Neural crest cell (in vitro differentiated cells): ENCODE data around the gene UCP2. TPM values are rescaled to one million over a fixed set of nuclear protein-coding genes. Genes with fewer than 3 reads are reported as not detected.

ENCODE experiments used
- DNase-seq: peaks from one replicate; pipeline ENCODE4 v3.0.0; 2021; ENCODE audit warnings: low read depth, mixed read lengths, low spot score
- H3K27ac Mint-ChIP-seq: one replicate; pipeline ENCODE4 v1.8.0; 2021; ENCODE audit warnings: mild to moderate bottlenecking, mixed read lengths; ENCODE audit not compliant: unreplicated experiment
- H3K27me3 Mint-ChIP-seq: 2 replicates; pipeline ENCODE4 v1.8.0; 2021; ENCODE audit warnings: low read depth, mild to moderate bottlenecking, mixed read lengths
- H3K36me3 Mint-ChIP-seq: 2 replicates; pipeline ENCODE4 v1.8.0; 2021; ENCODE audit warnings: low read depth, mild to moderate bottlenecking, mixed read lengths
- H3K4me1 Mint-ChIP-seq: 2 replicates; pipeline ENCODE4 v1.8.0; 2021; ENCODE audit warnings: mixed read lengths
- H3K4me3 Mint-ChIP-seq: one replicate; pipeline ENCODE4 v1.8.0; 2021; ENCODE audit warnings: mild to moderate bottlenecking, mixed read lengths
- H3K9me3 Mint-ChIP-seq: 2 replicates; pipeline ENCODE4 v1.8.0; 2021; ENCODE audit warnings: mixed read lengths
- CTCF ChIP-seq: fragments of 200-600 bp; sonication (generic); conservative IDR thresholded peaks from 2 replicates; pipeline ENCODE4 v1.5.0; 2021; ENCODE audit warnings: antibody characterized with exemption, mild to moderate bottlenecking
- total RNA-seq: library from RNA; stranded (reverse); gene quantifications from 2 replicates; pipeline ENCODE4 v1.2.1, GENCODE V29; 2021

Gene UCP2
- total RNA-seq, 1 donor from 2014 or later = 71.4 TPM

- H3K27ac Mint-ChIP-seq = no peak overlapping the region
- no peak for DNase-seq
- H3K4me1 Mint-ChIP-seq = no peaks in the 10 kb centered on the region
- TF ChIP-seq CTCF = no peak
- H3K9me3 Mint-ChIP-seq = no peaks in the 10 kb centered on the region
- no peak overlapping the region for H3K4me3 Mint-ChIP-seq
- no peaks in the 10 kb centered on the region for H3K27me3 Mint-ChIP-seq
- H3K36me3 Mint-ChIP-seq = peaks cover 9% of the 10 kb centered on the region
Observed at GRCh38 chr11:74022546-74022945, 39.9 kb upstream of the UCP2 start.

GRCh38 chr11:74021998-74022397, 39.4 kb upstream of the UCP2 start:
- TF ChIP-seq CTCF = no peak
- no peaks in the 10 kb centered on the region for H3K9me3 Mint-ChIP-seq
- no peak for DNase-seq
- no peaks in the 10 kb centered on the region for H3K4me1 Mint-ChIP-seq
- H3K27ac Mint-ChIP-seq = no peak overlapping the region
- H3K36me3 Mint-ChIP-seq = peaks cover 14% of the 10 kb centered on the region
- no peaks in the 10 kb centered on the region for H3K27me3 Mint-ChIP-seq
- no peak overlapping the region for H3K4me3 Mint-ChIP-seq

GRCh38 chr11:74020539-74020938, 37.9 kb upstream of the UCP2 start:
- Mint-ChIP-seq H3K4me3 (no peak overlapping the region), H3K4me1 (no peaks in the 10 kb centered on the region), H3K27me3 (no peaks in the 10 kb centered on the region), H3K27ac (no peak overlapping the region), H3K9me3 (no peaks in the 10 kb centered on the region), H3K36me3 (peaks cover 25% of the 10 kb centered on the region)
- TF ChIP-seq CTCF = no peak
- DNase-seq = no peak

GRCh38 chr11:74019860-74020259, 37.2 kb upstream of the UCP2 start:
- Mint-ChIP-seq H3K27ac (no peak overlapping the region), H3K9me3 (no peaks in the 10 kb centered on the region), H3K27me3 (no peaks in the 10 kb centered on the region), H3K36me3 (peaks cover 25% of the 10 kb centered on the region), H3K4me1 (no peaks in the 10 kb centered on the region), H3K4me3 (no peak overlapping the region)
- no peak for DNase-seq
- no peak for TF ChIP-seq CTCF

- Mint-ChIP-seq H3K27ac (no peak overlapping the region), H3K4me3 (no peak overlapping the region), H3K4me1 (no peaks in the 10 kb centered on the region), H3K36me3 (peaks cover 25% of the 10 kb centered on the region), H3K27me3 (no peaks in the 10 kb centered on the region), H3K9me3 (no peaks in the 10 kb centered on the region)
- DNase-seq = no peak
- no peak for TF ChIP-seq CTCF
Observed at GRCh38 chr11:74019104-74019738, 36.6 kb upstream of the UCP2 start.
